GM12865 (cell line): ENCODE results near the gene CD33.

ENCODE experiments used
- DNase-seq: peaks from one replicate; pipeline ENCODE4 v3.0.0; 2010; ENCODE audit warnings: low read depth
- H3K4me3 ChIP-seq: 2 replicates; pipeline ENCODE4 v1.5.1; 2011; ENCODE audit warnings: mild to moderate bottlenecking, low read depth, low read length, control low read depth
- TF ChIP-seq, protein P1 (sequence below): IDR thresholded peaks from 2 replicates; pipeline ENCODE4 v1.5.1; 2011; ENCODE audit warnings: low read length, control low read depth, low read depth, inconsistent platforms; ENCODE audit not compliant: insufficient read depth; ENCODE audit errors: missing control alignments

Gene CD33

GRCh38 chr19:51195616-51196015, 29.3 kb upstream of the CD33 start:
- DNase-seq: no peak
- TF ChIP-seq, protein P1, sequence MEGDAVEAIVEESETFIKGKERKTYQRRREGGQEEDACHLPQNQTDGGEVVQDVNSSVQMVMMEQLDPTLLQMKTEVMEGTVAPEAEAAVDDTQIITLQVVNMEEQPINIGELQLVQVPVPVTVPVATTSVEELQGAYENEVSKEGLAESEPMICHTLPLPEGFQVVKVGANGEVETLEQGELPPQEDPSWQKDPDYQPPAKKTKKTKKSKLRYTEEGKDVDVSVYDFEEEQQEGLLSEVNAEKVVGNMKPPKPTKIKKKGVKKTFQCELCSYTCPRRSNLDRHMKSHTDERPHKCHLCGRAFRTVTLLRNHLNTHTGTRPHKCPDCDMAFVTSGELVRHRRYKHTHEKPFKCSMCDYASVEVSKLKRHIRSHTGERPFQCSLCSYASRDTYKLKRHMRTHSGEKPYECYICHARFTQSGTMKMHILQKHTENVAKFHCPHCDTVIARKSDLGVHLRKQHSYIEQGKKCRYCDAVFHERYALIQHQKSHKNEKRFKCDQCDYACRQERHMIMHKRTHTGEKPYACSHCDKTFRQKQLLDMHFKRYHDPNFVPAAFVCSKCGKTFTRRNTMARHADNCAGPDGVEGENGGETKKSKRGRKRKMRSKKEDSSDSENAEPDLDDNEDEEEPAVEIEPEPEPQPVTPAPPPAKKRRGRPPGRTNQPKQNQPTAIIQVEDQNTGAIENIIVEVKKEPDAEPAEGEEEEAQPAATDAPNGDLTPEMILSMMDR: no peak
- no peak overlapping the region for H3K4me3 ChIP-seq

DNA sequence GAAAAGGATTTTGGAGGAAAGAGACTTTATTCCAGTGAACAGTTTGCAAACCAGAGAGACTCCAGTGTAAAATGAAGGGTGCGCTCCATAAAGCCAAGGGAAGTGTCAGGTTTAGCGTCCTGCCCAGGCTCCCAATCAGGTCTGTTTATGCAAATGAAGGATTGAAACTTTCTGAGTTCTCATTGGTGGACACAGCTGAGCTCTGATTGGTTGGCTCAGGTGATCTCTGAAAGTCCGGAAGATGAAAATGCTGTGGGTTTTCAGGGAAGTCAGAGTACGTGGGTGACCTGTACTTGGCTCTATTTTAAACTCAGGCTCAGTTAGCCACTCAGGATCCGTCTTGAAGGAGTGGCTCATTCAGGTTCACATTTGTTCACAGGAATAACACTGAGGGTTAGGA, 28.7 kb upstream of the CD33 start:
- H3K4me3 ChIP-seq: no peak overlapping the region
- peak; percentile 15 for DNase-seq
- TF ChIP-seq, protein P1: no peak

- TF ChIP-seq, protein P1: no peak
- no peak for DNase-seq
Measured at GRCh38 chr19:51198641-51199040, 26.2 kb upstream of the CD33 start.

DNA sequence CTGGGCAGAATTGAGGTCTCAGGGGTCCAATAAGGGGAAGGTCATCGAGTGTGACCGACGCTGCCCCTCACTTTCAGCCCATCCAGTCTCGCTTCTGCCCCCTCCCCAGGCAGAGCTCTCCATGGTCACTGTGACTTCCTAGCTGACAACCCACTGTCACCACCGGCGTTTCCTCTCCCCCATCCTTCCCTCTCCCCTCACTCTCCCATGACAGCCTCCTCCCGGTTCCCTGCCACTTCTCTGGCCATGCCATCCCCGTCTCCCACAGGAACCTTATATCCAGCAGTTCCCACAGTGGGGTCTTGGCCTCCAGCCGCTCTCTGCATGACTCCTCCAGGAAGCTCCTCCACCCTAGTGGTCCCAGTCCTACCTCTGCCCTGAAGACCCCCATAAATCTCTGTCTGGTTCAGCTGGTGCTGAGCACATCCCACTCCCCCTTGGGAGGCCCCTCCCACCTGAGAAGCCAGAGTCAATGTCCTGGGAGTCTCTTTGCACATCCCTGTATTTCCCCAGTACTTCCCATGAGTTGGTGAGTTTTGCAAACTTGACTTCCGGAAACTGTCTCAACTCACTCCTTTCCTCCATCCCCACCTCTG, 24.7 kb upstream of the CD33 start:
- H3K4me3 ChIP-seq: no peak overlapping the region
- TF ChIP-seq, protein P1: no peak
- no peak for DNase-seq

More at GRCh38 chr19:51198641-51199040, 26.2 kb upstream of the CD33 start:
- H3K4me3 ChIP-seq: no peak overlapping the region

DNA sequence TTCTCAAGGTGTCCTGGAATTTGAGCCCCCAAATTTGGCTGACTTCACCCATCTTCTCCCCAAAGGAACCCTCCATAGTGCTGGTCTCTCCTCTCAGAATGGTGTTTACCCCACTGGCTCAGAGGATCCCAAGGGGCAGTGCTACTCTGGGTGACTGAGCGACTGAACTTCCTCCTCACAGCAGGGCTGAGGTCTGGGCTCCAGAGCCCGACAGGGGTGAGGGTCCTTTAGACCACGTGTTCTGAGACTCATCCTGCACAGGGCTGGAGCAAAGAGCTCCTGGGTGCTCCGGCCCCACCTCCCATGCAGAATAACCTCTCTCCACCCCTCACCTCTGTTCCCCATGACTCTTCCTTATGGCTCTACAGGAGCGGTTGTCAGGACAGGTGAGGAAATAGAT, 23.2 kb upstream of the CD33 start:
- TF ChIP-seq, protein P1: no peak
- H3K4me3 ChIP-seq: no peak overlapping the region
- DNase-seq: no peak

DNA sequence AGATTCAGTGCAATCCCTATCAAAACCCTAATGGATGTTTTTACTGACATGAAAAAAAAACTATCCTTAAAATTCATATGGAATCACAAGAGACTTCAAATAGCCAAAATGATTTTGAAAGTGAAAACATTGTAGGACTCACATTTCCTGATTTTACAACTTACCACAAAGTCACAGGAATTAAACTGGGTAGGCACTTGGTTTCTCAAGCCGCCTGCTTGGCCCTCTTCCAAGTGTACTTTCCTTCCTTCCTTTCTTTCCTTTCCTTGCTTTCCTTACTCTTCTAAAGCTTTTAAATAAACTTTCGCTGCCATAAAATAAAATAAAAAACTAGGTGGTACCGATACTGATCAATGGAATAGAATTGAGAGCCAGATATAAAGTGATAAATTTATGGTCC, 21.0 kb upstream of the CD33 start:
- no peak for DNase-seq
- H3K4me3 ChIP-seq: no peak overlapping the region
- TF ChIP-seq, protein P1: no peak

GRCh38 chr19:51204321-51204720, 20.6 kb upstream of the CD33 start:
- H3K4me3 ChIP-seq: no peak overlapping the region
- no peak for DNase-seq
- TF ChIP-seq, protein P1: no peak
